Measurements from ENCODE around the gene UBA1.
"Not testable (repeated sequence)": the region's sequence is repeated elsewhere in the genome, so short reads cannot be mapped to it uniquely, and the experiment has no call there.

The UBA1 gene

GRCh38 chrX:47232197-47232802 is 38.7 kb downstream of the UBA1 start:
- DNase-seq: no peak

DNA sequence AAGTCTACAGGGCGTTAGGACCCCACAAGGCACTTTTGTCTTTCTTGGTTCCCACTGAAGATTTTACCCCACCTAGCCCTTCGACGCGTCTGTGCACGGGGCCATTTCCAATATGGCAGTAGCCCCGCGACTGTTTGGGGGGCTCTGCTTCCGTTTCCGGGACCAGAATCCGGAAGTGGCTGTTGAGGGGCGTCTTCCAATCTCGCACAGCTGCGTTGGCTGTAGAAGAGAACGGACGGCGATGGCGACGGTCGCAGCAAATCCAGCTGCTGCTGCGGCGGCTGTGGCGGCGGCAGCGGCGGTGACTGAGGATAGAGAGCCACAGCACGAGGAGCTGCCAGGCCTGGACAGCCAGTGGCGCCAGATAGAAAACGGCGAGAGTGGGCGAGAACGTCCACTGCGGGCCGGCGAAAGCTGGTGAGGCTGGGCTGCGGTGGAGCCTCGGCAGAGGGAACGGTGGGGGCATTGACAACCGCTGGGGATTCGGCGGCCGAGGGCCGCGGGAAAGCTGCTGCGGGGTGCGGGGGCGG is 39.2 kb downstream of the UBA1 start, which contains the start of gene USP11:
Gene USP11, plus strand, starts transcription at position 207 of the 530 bp plus-strand sequence. Its CDS starts 35 bp downstream, at position 242.
- DNase-seq: peak; percentile 55

DNA sequence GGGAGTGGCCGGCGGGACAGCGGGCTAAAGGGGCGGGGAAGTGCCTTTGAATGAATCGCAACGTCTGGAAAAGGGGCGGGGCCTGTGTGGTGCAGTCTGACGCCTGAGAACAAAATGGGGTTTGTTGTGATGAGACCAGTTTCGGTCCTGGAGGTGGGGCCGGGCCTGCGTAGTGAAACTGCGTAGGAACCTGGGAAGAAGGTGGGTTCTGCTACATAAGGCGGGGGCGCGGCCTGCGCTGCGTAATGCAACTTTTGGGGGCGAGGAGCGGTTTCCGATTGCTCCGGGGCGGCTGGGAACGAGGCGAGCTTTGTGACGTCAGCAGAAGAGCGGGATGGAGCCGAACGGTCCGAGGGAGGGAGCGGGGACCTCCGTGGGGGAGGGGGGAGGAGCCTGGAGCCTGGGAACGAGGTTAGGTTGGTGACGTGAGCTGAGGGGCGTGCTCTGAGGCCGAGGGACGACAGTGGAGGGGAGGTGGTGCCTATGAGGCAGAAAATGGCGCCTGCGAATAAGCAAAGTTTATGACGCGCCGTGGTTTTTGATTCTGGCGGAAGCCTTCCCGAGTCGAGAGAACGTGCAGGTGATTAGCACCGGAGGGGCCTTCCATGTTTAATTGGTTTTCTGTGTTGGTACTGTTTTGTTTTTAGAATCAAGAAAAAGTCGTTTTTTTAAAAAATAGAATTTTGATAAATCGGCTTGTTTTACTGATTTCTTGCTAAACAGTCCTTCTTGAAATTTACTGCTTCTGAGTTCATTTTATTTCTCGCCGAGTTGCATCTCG is 39.9 kb downstream of the UBA1 start:
- peak; percentile 98 for DNase-seq

- DNase-seq: no peak
Observed at GRCh38 chrX:47234583-47234982, 41.0 kb downstream of the UBA1 start.

- DNase-seq: no peak
Observed at GRCh38 chrX:47235691-47236103, 42.1 kb downstream of the UBA1 start.

- no peak for DNase-seq
Observed at GRCh38 chrX:47239199-47239598, 45.6 kb downstream of the UBA1 start.

DNA sequence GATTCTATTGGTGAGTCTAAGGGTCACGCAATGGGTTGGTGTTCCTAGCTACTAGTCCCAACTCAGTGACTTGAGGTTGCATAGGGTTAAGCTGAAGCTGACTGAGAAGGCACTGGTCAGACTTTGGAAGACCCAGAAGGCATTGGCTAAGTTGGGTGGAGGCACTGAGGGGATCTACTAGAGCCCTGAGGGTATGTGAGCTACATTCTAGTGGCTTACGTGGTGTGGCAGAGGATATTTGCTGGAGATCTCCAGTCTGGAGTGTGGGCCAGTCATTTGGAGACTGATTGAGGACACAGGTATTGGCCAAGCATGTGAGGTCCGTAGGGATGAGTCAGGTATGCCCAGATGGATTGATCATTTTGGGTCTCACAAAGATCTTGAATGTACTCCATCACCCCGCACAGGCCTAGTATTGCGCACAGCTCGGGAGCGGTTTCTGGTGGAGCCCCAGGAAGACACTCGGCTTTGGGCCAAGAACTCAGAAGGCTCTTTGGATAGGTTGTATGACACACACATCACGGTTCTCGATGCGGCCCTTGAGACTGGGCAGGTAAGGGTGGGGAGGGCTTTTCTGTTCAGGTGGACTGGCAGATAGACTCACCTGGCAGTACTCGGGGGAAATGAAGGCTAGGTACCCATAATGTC is 46.4 kb downstream of the UBA1 start:
- no peak for DNase-seq

DNA sequence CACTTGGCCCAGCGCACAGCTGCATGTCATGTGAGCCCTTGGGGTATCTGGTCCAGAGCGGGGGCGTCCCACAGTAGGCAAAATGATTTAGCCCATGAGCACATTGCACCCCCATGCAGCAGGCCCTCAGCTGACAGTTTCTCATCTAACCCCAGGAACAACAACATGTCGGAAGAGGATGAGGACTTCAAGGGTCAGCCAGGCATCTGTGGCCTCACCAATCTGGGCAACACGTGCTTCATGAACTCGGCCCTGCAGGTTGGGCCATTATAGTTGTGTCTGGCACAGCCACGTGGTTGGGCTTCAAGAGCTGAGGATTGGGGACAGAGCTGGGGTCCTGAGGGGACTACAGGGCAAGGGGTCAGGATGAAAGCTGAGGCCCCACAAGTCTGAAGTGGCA is 47.0 kb downstream of the UBA1 start:
- DNase-seq: no peak

DNA sequence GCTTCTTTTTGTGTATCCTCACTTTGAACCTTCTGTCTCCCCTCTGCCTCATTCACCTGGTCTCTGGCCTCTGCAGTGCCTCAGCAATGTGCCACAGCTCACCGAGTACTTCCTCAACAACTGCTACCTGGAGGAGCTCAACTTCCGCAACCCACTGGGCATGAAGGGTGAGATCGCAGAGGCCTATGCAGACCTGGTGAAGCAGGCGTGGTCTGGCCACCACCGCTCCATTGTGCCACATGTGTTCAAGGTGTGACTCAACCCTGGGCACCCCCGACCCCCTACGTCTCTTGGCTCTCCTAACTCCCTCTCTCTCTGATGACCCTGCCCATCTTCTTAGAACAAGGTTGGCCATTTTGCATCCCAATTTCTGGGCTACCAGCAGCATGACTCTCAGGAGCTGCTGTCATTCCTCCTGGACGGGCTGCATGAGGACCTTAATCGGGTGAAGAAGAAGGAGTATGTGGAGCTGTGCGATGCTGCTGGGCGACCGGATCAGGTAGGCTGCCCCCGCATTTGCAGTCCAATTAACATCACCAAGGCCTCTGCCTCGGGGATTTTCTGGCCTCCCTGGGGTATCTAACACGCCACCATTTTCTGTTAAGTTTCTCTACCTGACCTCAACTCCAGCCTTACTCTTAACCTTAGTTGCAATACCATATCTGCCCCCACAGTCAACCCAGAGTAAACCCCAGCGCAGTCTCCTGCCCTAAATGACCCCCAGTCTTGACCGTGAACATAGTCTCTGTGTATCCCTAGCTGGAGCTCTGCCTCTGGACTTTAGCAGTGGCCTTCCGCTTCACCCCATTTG is 47.8 kb downstream of the UBA1 start:
- DNase-seq: no peak

- DNase-seq: no peak
Observed at GRCh38 chrX:47242321-47242720, 48.7 kb downstream of the UBA1 start.

DNA sequence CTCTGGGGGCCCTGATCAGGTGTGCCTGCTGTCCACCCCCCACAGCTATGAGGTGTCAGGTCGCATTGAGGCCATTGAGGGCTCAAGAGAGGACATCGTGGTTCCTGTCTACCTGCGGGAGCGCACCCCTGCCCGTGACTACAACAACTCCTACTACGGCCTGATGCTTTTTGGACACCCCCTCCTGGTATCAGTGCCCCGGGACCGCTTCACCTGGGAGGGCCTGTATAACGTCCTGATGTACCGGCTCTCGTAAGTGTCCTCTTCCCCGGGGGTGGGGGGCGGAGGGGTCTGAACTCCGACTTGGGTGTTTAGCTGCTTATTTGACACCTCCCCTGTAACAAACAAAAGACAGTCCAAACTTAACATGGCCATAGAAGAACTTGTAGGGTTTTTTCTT is 49.7 kb downstream of the UBA1 start:
- DNase-seq: no peak

DNA sequence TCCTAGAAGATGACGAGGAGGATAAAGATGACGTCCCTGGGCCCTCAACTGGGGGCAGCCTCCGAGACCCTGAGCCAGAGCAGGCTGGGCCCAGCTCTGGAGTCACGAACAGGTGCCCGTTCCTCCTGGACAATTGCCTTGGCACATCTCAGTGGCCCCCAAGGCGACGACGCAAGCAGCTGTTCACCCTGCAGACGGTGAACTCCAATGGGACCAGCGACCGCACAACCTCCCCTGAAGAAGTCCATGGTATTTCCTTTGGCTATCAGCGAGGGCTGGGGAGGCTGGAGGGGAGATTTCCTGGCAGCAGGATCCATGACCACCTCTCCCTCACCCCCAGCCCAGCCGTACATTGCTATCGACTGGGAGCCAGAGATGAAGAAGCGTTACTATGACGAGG is 51.0 kb downstream of the UBA1 start:
- no peak for DNase-seq

DNA sequence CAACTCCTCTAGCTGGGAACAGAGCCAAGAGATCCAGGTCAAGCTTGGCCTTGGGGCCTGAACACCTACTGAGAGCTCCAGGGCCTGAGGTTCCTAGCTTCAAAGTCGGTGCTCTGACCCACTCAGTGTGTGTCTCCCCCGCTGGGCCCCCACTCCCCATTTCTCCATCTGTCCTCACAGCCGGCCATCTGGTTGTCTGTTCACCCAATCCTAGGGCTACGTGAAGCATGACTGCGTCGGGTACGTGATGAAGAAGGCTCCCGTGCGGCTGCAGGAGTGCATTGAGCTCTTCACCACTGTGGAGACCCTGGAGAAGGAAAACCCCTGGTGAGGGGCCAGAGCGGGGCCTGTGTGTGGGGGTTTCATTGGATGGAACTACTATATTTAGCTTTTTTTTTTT is 51.5 kb downstream of the UBA1 start:
- DNase-seq: no peak

- no peak for DNase-seq
Observed at GRCh38 chrX:47247206-47247998, 53.8 kb downstream of the UBA1 start.

DNA sequence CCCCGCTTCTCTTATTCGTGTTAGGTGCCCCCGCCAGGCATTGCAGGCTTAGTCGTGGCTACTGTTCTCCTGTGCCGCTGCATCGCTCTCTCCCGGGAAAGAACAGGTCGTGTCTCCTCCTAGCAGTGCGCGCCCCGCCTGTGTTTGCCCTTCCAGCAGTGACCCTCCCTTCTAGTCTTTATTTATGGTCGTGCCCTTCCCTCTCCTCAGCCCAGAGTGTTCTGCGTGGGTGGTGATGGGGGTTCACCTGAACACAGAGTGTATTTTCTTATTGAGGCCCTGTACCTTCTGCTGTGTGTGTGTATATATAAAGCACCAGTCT is 54.3 kb downstream of the UBA1 start:
- DNase-seq: no peak

GRCh38 chrX:47248576-47248975 is 54.9 kb downstream of the UBA1 start:
- no peak for DNase-seq

DNA sequence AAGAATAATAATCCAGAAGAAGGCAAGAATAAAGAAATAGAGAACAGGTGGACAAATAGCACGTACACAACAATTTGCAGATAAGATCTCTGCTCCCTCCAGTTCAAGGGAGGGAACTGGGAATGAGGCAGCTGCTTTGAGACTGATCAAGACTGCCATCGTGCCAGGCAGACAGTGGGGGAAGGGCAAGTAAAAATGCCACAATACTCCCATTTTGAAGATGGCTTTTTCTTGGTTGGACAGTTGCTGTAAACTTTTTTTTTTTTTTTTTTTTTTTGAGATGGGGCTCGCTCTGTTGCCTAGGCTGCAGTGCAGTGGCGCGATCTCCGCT is 56.4 kb downstream of the UBA1 start:
- DNase-seq: no peak

GRCh38 chrX:47257620-47258019 is 64.0 kb downstream of the UBA1 start:
- DNase-seq: not testable (repeated sequence)
